Kidney capillary endothelial cell (primary cell): ENCODE results near the gene FAM83F.
"Not testable (repeated sequence)": the region's sequence is repeated elsewhere in the genome, so short reads cannot be mapped to it uniquely, and the experiment has no call there.

Experiments
- DNase-seq: peaks from one replicate; pipeline ENCODE4 v3.0.0-alpha.2; 2018; ENCODE audit warnings: low spot score

FAM83F gene

DNA sequence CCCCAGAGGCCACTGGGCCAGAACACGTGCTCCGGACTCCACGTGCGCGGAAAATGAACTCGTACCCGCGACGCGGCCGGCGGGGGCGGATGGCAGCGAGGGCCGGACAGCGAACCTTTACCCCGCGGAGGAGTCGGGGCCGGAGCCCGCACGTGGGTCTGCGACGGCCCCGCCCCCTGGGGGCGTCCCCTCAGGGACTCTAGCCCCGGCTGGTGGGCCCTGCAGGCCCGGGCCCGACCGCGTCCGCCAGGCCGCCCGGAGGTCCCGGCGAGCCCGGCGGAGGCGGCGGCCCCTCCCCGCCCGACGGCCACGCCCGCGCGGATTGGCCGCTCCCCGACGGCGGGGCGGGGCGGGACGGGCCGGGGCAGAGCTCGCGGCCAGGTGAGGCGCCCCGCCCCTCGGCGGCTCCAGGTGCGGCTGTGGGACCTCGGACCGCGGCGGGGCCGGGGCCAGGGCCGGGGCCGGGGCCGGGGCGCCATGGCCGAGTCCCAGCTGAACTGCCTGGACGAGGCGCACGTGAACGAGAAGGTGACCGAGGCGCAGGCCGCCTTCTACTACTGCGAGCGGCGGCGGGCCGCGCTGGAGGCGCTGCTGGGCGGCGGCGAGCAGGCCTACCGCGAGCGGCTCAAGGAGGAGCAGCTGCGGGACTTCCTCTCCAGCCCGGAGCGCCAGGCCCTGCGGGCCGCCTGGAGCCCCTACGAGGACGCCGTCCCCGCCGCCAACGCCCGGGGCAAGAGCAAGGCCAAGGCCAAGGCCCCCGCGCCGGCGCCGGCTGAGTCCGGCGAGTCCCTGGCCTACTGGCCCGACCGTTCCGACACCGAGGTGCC, at the start of gene FAM83F:
TSS of gene FAM83F (plus strand) at position 389 of the 827 bp plus-strand sequence. CDS start at position 478, 89 bp downstream.
- DNase-seq, result no peak

DNA sequence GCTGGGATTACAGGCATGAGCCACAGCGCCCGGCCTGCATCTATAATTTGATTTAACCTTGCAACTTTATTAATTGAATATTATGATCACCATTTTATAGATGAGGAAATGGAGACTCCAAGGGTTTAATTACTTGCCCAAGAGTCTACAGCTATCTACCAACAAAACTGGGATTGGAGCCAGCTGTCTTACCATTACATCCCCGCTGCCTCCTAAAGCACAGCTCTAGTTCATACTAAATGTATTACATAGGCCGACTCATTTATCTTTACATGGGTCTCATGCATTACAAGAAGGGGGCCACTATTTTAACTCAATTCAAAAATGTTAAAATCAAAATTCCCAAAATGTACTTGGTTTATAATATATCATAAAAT, 48.6 kb upstream of the FAM83F start:
- DNase-seq, result no peak

DNA sequence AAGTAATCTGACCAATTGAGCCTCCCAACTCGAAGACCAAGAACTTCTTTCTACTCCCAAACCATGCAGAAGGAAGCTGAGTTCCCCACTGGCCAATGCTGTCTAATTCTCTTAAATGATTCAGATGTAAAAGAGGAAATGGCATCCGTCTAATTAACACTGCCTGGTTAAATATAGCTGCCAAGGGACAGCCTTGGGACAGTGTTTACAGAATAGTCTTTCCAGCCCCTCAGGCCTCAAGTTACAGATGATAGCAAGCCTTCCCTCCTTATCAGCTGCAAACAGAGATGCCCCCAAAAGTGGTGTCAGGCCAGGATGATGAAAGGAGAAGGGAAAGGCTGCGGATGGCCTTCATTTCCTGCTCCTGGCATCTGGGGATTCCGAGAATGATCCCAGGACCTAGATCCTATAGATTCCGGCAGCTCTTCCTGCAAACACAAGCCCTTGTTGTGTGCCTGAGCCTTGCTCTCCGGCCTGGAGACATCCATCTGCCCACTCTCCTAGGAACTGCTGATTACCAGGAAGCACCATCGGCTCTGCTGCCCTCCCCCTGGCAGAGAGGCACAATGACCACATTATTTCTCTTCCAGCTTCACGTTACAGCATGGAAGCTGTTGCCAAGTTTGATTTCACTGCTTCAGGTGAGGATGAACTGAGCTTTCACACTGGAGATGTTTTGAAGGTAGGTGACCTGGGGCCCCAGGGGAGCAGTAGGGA, 48.1 kb upstream of the FAM83F start:
- no peak for DNase-seq

DNA sequence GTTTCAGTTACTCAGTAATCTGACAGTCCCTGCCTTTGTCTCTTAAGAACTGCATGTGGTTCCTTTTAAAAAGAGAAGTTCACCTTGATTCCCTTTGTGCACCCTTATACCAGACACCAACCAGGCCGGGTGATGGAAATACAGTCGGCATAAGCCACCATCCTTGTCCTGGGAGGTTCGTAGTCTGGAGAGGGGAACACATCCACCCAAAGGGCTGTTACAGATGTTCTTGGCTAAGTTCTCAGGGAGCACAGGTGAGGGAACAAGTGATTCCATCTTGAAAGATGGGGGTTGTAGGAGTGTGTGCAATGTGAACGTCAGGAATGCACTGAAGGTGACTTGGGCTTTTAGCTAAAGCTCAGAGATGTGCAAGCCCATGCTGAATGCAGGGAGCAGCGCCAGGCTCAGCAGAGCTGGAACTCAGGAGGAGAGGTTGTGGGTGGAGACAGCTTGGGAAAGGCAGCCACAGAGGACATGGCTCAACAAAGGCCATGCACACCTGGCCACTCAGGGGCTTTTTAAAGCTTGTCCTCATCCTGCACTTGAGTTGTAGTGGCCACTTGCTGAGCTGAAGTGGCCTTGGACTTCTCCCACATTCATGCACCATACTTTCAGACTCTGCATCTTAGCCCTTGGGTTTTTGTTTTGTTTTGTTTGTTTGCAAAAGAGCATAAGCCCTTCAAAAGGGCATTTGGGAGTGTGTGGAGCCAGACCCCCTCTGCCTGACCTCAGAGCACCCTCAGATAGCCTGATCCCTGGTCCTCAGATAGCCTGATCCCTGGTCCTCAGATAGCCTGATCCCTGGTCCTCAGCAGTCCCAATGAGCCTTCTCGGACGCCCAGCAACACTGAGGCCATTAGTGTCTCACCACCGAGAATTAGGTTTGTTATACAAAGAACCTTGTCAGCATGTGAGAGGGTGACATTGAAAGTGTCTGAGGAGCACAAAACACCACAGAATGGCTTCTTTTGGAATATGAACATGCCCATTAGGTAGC, 47.2 kb upstream of the FAM83F start:
- DNase-seq, result no peak

DNA sequence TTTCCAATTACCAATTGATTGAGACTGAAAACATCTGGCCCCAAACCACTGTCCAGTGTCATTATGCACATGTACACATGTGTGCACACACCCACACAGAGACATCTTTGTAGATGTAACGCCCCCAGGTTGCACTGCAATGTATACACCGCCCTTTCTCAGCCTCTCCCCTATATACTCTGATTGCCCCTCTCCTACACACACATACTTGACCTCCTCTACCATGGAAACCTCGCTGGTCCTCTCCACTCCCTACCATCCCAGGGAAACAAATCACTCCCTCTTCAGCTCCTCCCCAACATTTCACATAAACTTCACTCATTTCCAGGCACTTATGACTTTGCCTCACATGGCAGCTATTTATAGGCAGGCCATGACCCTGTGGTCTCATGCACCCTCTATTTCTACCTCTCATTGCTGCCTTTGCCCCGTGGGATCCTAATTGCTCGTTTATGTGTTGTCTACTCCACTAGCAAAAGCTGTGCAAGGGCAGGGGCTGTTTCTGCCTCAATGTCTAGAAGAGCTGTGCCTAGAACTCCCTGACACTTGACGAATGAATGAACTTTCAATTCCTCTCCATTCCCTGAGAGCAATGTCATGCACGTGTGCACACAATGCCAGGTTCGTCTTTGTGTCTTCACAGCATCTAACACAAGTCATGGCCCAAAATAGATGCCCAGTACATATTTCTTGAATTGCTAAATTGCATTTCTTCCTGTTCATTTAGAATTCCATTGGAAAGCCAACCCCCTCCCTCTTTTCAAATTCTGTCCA, 44.6 kb upstream of the FAM83F start:
- DNase-seq, result no peak

DNA sequence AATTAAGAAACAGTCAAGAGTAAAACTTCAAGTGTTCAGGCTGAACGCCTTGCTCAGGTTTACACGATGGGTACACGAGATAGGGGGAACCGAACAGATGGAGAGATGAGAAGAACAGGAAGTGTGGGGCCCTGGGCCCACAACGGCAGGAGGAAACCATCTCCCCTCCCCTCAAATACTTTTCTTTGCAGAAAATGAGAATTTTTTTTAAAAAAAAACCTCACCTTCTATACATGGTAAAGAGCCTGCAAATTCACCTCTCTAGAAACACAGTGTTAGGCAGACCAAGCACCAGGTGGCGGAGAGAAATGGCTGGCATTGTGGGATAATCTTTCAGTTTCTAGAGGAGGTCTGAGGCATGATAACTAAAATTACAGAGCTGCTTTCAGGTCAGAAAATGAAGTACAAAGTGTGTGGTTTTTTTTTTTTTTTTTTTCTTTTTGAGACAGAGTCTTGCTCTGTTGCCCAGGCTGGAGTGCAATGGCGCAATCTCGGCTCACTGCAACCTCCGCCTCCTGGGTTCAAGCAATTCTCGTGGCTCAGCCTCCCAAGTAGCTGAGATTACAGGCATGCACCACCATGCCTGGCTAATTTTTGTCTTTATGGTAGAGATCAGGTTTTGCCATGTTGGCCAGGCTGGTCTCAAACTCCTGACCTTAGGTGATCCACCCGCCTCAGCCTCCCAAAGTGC, 43.0 kb upstream of the FAM83F start:
- DNase-seq, result not testable (repeated sequence)

DNA sequence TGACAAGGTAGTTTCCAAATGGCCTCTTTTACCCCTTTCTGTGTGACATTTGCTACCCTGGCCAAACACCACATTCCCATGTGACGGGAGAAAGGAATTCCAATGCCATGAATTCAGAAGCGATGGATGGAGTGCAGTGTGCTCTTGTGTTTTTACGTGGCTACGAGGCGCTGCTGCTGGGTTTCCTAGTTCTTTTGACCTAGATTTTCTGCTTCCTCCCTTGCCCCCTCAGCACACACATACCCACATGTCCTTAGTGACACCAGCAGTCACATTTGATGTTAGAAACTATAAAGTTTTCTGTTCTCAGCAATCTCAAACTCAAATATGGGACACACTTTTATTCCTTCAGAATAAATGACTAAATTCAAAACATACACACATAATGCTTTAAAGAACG, 42.4 kb upstream of the FAM83F start:
- no peak for DNase-seq

DNA sequence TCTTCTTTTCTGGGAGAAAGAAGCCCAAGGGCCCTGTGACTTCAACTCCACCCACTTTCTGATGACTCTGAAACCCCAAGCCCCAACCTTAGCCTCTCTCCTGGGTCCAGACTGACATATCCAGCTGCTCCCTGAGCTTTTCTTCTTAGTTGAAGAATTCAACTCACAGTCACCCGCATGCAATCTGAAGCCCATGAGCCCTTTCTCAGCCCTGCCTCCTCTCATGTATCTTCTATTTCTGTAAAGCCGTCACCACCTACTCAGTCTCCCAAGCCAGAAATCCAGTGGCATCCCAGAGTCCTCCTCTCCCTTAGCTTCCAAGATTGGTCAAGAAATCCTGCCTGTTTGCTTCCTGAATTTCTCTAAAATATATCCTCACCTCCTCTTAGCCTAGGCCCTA, 41.7 kb upstream of the FAM83F start:
- no peak for DNase-seq

DNA sequence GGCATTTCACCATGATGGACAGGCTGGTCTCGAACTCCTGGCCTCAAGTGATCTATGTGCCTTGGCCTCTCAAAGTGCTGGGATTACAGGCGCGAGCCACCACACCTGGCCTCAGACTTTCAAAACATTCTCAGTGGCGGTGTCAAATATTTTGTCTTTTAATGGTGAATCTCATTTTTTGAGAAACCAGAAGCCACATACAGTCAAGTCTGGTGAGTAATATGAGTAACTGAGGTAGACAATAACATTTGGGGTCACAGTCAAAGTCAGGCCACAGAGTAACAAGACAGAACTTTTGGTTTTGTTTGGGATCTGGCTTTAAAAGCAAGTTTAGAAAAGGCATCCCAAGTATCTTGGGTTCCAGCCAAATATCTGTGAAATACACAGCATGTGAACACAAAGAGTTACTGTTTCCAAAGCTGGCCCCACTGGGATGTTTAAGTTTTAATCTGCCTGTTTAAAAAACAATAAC, 40.1 kb upstream of the FAM83F start:
- no peak for DNase-seq

DNA sequence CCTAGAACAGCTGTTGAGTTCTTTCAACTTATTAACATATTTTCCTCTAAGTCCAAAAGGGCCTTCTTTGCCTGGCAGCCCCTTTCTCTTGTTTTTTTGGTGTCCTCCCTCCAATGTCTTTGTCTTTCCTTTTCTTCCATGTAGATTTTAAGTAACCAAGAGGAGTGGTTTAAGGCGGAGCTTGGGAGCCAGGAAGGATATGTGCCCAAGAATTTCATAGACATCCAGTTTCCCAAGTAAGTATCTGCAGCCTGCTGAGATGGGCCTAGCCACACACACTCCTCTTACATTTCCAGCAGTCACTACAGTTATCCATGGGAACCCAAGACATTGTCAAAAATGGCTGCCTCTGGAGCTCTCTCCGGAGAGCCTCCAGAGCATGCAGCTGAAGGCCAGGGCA, 39.1 kb upstream of the FAM83F start:
- no peak for DNase-seq

DNA sequence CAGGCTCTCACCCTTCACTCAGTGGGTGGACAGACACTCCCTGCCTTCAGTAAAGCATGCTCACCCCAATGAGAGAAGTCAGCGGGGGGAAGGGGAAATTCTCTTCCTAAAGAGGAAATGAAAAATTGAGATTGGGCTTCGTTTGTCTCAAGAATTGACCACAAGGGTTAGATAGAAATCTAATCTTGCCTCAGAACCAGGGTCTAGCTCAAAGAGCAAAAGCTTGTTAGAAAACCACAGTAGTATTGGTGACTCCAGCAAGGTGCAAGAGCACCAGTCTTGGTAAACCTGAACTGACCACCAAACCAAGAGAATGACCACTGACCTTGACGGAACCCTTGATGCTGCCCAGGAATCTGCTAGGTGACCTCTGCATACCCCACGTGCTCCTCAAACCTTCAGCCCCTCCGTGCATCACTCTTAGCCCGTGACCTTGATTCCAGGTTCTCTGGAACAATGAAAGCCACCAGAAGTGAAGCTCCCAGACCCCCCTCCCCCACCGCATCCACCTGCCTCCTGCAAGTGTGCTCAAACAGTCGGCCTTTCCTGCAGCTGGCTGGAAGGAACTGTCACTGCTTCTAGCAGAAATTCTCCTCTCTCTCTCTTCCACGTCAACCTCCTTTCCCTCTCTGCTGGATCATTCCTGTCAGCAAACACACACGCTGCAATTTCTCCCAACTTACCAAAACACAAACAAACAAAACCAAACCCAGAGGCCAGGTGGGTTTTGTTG, 37.7 kb upstream of the FAM83F start:
- DNase-seq, result no peak

DNA sequence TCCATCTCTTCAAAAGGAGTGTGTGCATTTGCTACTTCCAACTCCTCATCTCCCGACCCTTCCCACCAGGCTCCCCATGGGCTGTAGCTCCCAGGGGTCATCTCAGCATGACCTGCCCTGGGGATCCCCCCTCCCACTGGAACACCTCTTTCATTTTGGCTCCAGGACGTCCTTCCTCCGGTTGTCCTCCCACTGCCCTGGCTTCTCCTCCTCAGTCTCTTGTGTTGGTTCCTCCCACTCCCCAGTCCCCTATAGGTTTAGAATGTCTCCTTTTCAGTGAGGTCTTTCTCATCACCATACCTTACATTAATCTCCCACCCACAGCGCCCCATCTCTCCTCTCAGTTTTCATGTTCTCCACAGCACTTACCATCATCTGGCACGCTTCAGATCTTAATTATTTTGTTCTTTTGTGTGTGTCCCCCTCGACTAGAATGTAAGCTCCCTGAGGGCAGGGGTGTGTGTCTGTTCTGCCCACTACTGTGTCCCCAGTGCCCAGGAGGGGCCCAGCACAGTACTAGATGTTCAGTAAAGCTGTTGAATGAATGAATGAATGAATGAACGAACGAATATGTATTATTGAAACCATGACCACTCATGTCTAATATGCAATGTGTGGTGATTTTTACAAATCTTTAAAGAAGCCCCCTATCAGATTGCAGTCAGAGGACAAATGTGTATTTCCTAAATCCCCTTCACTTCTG, 36.6 kb upstream of the FAM83F start:
- DNase-seq, result no peak

DNA sequence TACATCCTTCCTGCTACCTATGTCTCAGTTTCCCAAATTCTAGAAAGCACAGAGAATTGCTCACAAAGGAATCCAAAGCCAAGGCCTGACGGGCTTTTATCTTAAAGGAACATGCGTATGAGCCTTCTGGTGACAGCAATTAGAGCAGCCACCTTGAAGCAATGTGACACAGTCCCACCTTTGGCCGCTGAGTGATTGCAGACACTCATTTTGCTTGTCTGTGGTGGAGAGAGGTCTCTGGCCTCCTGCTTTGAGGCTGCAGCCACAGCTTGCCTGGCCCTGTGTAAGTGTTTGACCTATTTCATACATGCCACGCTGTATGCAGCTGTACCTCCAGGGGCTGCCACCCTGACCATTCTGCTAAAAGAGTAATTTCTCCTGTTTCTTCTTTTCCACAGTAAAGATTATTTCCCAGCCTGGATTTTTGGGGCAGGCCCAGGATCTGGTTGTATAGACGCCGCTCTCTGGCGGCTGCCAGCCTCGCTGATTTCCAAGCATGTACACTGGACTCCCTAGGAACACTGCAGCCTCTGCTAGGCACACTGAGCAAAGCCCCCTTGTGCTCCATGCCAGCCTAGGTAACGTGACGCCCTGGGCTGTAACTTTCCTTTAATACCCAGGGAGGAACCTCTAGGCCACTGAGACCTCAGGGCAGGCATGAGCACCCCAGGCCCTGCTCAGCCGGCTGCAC, 35.7 kb upstream of the FAM83F start:
- no peak for DNase-seq

DNA sequence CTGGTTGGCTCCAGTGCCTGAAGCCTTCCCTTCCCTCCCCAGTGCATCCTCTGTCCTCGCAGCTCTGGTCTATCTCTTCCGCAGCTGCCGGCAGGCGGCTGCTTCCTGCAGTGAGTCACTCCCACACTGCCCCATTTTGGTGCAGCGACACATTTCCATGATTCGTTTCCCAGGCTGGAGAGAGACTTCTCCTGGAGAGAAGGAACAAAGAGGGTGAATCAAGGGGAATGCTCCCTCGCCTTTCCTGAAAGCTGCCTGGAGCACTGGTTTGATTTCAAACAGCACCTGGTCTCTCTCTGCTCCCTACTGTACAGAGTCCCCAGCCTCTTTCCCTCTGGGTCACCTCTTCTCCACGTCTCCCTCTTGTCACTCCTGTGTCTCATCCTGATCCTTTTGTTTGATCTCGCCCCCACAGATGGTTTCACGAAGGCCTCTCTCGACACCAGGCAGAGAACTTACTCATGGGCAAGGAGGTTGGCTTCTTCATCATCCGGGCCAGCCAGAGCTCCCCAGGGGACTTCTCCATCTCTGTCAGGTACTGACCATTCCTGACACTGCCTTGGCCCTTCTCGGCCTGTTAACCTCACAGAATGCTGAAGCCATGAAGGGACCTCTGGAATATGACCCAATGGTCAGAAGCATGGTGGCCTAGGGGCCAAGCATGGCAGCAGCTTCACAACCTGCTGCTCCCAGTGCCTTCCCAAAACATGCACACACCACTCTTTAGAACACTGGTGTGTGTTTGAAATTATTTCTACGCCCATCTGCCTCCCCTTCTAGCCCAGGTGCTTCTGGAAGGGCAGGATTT, 34.9 kb upstream of the FAM83F start, which contains the start of gene TMA7B:
TSS of gene TMA7B (plus strand) at position 758 of the 808 bp plus-strand sequence. CDS start 3,978 bp downstream, outside the sequence.
- peak; percentile 63 for DNase-seq

DNA sequence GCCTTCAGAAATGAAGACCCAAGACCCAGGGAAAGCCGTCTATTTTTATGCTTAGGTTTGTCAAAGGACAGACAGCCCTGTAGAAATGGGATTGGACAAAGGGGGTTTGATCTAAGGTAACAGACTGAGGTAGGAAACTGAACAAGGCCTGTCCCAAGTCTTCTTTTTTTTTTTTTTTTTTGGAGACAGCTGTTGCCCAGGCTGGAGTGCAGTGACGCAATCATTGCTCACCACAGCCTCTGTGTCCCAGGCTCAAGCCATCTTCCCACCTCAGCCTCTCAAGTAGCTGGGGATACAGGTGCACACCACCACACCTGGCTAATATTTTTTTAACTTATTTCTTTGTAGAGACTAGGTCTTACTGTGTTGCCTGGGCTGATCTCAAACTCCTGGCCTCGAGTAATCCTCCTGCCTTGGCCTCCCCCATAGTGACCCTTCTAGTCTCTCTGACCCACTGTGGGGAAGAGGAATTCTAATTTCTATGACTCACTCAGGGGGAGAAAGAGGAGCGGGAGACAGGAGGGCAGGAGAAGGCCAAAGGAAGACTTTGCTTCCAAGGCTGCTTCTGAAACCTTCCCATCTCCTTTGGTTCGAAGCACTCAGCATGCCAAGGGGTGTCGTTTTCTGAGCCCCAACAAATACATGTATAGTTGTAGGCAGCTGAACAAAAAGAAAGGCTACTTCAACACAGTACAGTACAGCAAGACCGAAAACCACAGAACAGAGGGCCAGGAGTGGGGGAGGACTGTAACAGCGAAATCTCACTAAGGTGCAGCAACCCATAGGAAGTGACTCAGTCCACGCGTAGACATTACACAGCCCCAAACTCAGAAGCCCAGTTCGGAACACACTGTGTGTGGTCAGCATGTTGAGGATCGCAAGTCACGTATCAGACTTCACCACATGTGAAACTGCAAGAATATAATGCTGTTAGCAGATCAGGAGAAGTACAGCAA, 33.7 kb upstream of the FAM83F start:
- DNase-seq, result no peak

DNA sequence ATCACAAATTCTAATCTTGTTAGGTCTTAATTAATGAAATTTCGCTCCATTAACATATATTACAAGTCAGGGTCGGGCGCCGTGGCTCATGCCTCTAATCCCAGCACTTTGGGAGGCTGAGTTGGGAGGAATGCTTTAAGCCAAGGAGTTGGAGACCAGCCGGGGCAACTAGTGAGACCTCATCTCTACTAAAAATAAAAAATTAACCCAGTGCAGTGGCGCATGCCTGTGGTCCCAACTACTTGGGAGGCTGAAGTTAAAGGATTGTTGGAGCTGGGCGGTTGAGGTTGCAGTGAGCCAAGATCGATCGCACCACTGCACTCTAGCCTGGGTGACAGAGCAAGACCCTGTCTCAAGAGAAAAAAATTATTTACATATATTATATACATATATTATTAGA, 32.7 kb upstream of the FAM83F start:
- no peak for DNase-seq

DNA sequence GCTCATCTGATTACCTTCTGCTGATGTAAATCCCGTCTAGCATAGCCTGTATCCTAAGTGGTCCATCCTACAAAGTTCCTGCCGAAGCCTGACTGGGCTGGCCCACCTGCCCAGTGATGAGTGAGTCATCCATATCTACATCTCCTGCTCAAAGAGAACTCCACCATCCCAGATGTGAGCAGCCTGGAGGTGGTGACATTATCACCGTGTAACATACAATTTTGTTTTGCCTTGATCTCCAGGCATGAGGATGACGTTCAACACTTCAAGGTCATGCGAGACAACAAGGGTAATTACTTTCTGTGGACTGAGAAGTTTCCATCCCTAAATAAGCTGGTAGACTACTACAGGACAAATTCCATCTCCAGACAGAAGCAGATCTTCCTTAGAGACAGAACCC, 29.0 kb upstream of the FAM83F start:
- DNase-seq, result no peak
